CD14-positive monocyte (primary cell): ENCODE data around the gene URAD. TPM values are rescaled to one million over a fixed set of nuclear protein-coding genes. Genes with fewer than 3 reads are reported as not detected.
A peak's percentile ranks its signal among the peaks of the same experiment; 100 is the strongest.

Experiments
- DNase-seq, 3 donors: peaks; one replicate each; pipeline ENCODE4 v3.0.0-alpha.2; 2011 to 2022
- H2AFZ ChIP-seq: 2 replicates; pipeline ENCODE4 v1.6.0; 2012; ENCODE audit warnings: mild to moderate bottlenecking, low read depth, low read length, inconsistent platforms; ENCODE audit not compliant: insufficient read depth, poor library complexity, severe bottlenecking
- H3K27ac ChIP-seq, 2 donors: 1 replicate in 1 of 2; 2 replicates in 1 of 2; pipeline ENCODE4 v1.5.1; 2012 to 2013; ENCODE audit warnings: low read length in 2 of 2, control low read depth in 1 of 2, inconsistent platforms in 1 of 2, low read depth in 1 of 2, mild to moderate bottlenecking in 1 of 2
- H3K27me3 ChIP-seq, 2 donors: one replicate each; pipeline versions ENCODE4 v1.6.0 to v1.6.1; 2011 to 2013; ENCODE audit warnings: low read length in 2 of 2; ENCODE audit not compliant: control insufficient read depth in 2 of 2, insufficient read depth in 2 of 2
- H3K36me3 ChIP-seq, 2 donors: replicated peaks in 1 of 2; 1 replicate in 1 of 2; 2 replicates in 1 of 2; pipeline versions ENCODE4 v1.5.1 to v1.6.1; 2012 to 2013; ENCODE audit warnings: low read length in 2 of 2, control low read depth in 1 of 2, inconsistent platforms in 1 of 2, mild to moderate bottlenecking in 1 of 2; ENCODE audit not compliant: insufficient read depth in 2 of 2, control insufficient read depth in 1 of 2
- H3K4me1 ChIP-seq, 2 donors: 1 replicate in 1 of 2; 2 replicates in 1 of 2; pipeline versions ENCODE4 v1.5.1 to v1.6.1; 2012 to 2013; ENCODE audit warnings: low read length in 2 of 2, control low read depth in 1 of 2, inconsistent platforms in 1 of 2, mild to moderate bottlenecking in 1 of 2, moderate library complexity in 1 of 2; ENCODE audit not compliant: insufficient read depth in 2 of 2, control insufficient read depth in 1 of 2
- H3K4me2 ChIP-seq: replicated peaks from 2 replicates; pipeline ENCODE3; 2012; ENCODE audit warnings: low read length, moderate library complexity, mild to moderate bottlenecking; ENCODE audit not compliant: poor library complexity, severe bottlenecking; ENCODE audit errors: extremely low read depth
- H3K4me3 ChIP-seq, 3 experiments: fragments of 200-600 bp in 1 of 3; sonication (generic) in 1 of 3; replicated peaks in 1 of 3; 1 replicate in 2 of 3; 2 replicates in 1 of 3; pipeline ENCODE4 v1.5.1; 2011 to 2013; ENCODE audit warnings: low read length in 3 of 3, mild to moderate bottlenecking in 3 of 3, control low read depth in 2 of 3, low read depth in 2 of 3, inconsistent platforms in 1 of 3, moderate library complexity in 1 of 3
- H3K79me2 ChIP-seq: 2 replicates; pipeline ENCODE4 v1.6.0; 2012; ENCODE audit warnings: mild to moderate bottlenecking, control low read depth, inconsistent platforms, low read length, moderate library complexity; ENCODE audit not compliant: insufficient read depth
- H3K9ac ChIP-seq: 2 replicates; pipeline ENCODE4 v1.6.0; 2017; ENCODE audit warnings: low read length, mild to moderate bottlenecking; ENCODE audit not compliant: insufficient read depth, poor library complexity, severe bottlenecking
- H3K9me3 ChIP-seq, 2 donors: replicated peaks in 1 of 2; 1 replicate in 1 of 2; 2 replicates in 1 of 2; pipeline versions ENCODE4 v1.5.1 to v1.6.1; 2012 to 2013; ENCODE audit warnings: low read length in 2 of 2, control low read depth in 1 of 2; ENCODE audit not compliant: control insufficient read depth in 1 of 2, insufficient read depth in 1 of 2
- H4K20me1 ChIP-seq: 2 replicates; pipeline ENCODE4 v1.6.0; 2012; ENCODE audit warnings: mild to moderate bottlenecking, low read length, control low read depth, moderate library complexity; ENCODE audit not compliant: insufficient read depth
- H3K27ac Mint-ChIP-seq, 7 donors: one replicate each; pipeline ENCODE4 v1.8.0; 2020; ENCODE audit warnings: mild to moderate bottlenecking in 7 of 7, mixed read lengths in 7 of 7, moderate library complexity in 6 of 7, inconsistent platforms in 2 of 7
- H3K27me3 Mint-ChIP-seq, 3 donors: one replicate each; pipeline ENCODE4 v1.8.0; 2021 to 2022; ENCODE audit warnings: low read depth in 3 of 3, mild to moderate bottlenecking in 3 of 3, mixed read lengths in 3 of 3, moderate library complexity in 3 of 3, inconsistent platforms in 1 of 3
- H3K36me3 Mint-ChIP-seq, 2 donors: one replicate each; pipeline ENCODE4 v1.8.0; 2020; ENCODE audit warnings: mixed read lengths in 2 of 2, inconsistent platforms in 1 of 2, mild to moderate bottlenecking in 1 of 2
- H3K4me1 Mint-ChIP-seq: one replicate; pipeline ENCODE4 v1.8.0; 2020; ENCODE audit warnings: mild to moderate bottlenecking, mixed read lengths
- H3K4me3 Mint-ChIP-seq, 2 donors: one replicate each; pipeline ENCODE4 v1.8.0; 2020; ENCODE audit warnings: mild to moderate bottlenecking in 2 of 2, mixed read lengths in 2 of 2, moderate library complexity in 1 of 2
- H3K9me3 Mint-ChIP-seq, 7 donors: one replicate each; pipeline ENCODE4 v1.8.0; 2020 to 2022; ENCODE audit warnings: mixed read lengths in 7 of 7, mild to moderate bottlenecking in 6 of 7, moderate library complexity in 6 of 7, inconsistent platforms in 2 of 7
- WGBS: methylation state at CpG from one replicate; pipeline ENCODE4 v1.1.5; 2013; ENCODE audit warnings: missing lambda C conversion rate; ENCODE audit not compliant: insufficient coverage; 5-methylcytosine and 5-hydroxymethylcytosine counted together
- intact Hi-C, 2 donors: fragments of 100-400 bp; cut with micrococcal nuclease; formaldehyde crosslinking; loops; one replicate each; pipeline versions ENCODE4 v1.15.0 to v1.15.1; 2023
- polyA plus RNA-seq, 3 donors: library from polyadenylated mRNA; depleted of rRNA in 1 of 3; unstranded in 2 of 3; stranded (reverse) in 1 of 3; fragments of 300-500 nt in 2 of 3; fragments of >200 nt in 1 of 3; fragmentation: Illumina TruSeq in 2 of 3; gene quantifications; 1 replicate in 2 of 3; 2 replicates in 1 of 3; pipeline ENCODE4 v1.2.3, GENCODE V29; 2012 to 2021
- TF ChIP-seq, protein P1 (sequence below): fragments of 200-600 bp; IDR thresholded peaks from one replicate; pipeline ENCODE4 v1.8.0; 2022; ENCODE audit warnings: antibody characterized with exemption, mild to moderate bottlenecking

The URAD gene
- polyA plus RNA-seq, 3 donors = 0.12 TPM; not detected in 2

DNA sequence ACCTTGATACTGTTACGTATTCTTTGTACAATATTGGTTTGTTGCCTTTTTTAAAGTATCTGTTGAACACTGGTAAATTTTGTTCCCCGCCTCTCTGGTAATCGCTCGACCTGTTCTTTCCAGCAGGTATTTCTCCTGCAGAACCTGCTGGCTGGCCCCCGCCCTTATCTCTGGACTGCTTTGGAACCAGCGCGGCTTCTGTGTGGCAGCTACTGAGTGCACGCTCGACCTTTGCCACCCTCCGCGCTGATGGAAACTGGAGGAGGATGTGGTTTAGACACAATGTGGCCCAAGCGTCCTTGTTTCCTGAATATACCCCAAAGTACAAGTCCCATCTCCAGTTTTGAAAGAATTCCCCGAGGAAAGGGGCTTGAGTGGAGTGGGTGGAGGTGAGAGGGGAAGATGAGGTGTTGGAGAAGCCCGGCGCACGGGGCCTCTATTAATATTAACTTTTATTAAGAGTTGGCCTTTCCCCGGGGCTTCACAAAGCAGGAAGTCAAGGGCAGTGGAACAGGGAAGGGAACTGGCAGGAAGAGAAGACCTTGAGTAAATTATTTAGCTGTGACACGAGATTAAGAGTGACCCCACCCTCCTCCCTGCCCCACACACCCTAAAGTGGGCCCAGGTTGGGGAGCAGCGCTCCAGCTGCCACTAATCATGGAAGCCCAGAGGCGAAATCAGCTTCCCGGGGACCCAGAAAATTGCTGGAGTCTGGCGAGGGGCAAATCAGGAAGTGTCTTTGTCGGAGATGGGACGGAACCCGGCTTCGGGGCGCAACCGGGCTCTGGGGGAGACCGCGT is 35.4 kb downstream of the URAD start:
- Histone ChIP-seq H3K9me3 (peaks cover 0 to 15% of the 10 kb centered on the region in 2 donors), H3K4me1 (peaks cover 22% of the 10 kb centered on the region in 2 donors), H3K4me2 (peak overlapping the region; percentile 86), H3K27ac (no peak overlapping the region), H3K79me2 (no peaks in the 10 kb centered on the region), H3K36me3 (no peaks in the 10 kb centered on the region), H4K20me1 (no peaks in the 10 kb centered on the region), H3K9ac (peak overlapping the region; percentile 40), H2AFZ (peak overlapping the region; percentile 85), H3K27me3 (peaks cover 56 to 78% of the 10 kb centered on the region in 2 donors), H3K4me3 (peak overlapping the region; percentile 7 to 76 (median 29))
- Mint-ChIP-seq H3K27me3 (peaks cover 79 to 84% (median 80%) of the 10 kb centered on the region in 3 donors), H3K27ac (no peak overlapping the region), H3K4me3 (peak overlapping the region; percentile 73 to 87), H3K36me3 (peaks cover 0 to 5% of the 10 kb centered on the region in 2 donors), H3K4me1 (peaks cover 18% of the 10 kb centered on the region), H3K9me3 (peaks cover 0 to 22% (median 10%) of the 10 kb centered on the region in 7 donors)
- TF ChIP-seq, protein P1, sequence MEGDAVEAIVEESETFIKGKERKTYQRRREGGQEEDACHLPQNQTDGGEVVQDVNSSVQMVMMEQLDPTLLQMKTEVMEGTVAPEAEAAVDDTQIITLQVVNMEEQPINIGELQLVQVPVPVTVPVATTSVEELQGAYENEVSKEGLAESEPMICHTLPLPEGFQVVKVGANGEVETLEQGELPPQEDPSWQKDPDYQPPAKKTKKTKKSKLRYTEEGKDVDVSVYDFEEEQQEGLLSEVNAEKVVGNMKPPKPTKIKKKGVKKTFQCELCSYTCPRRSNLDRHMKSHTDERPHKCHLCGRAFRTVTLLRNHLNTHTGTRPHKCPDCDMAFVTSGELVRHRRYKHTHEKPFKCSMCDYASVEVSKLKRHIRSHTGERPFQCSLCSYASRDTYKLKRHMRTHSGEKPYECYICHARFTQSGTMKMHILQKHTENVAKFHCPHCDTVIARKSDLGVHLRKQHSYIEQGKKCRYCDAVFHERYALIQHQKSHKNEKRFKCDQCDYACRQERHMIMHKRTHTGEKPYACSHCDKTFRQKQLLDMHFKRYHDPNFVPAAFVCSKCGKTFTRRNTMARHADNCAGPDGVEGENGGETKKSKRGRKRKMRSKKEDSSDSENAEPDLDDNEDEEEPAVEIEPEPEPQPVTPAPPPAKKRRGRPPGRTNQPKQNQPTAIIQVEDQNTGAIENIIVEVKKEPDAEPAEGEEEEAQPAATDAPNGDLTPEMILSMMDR = no peak
- 8% methylated on average over 21 of the region's 30 CpGs for WGBS
- intact Hi-C loops = no loop called here
- DNase-seq = no peak

DNA sequence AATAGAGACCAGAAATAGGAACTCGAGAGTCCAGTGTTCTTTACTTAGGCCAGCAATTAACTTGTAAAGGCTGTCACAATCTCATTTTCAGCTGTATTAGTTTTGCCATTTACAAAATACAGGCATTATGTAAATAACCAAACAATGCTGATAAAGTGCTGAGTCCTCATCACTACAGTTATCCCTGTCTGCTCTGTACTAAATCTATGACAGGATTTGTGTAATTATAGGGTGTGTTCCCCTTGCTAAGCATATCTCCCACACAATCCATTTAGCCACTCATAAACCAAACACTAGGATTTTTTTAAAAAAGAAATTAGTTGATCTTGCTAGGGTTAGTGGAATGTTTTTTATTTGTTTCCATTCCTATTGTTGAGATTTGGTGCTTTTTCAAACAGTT is 45.5 kb downstream of the URAD start:
- Mint-ChIP-seq H3K9me3 (peaks cover 4 to 18% (median 11%) of the 10 kb centered on the region in 7 donors), H3K27ac (no peak overlapping the region), H3K27me3 (peaks cover 24 to 58% (median 28%) of the 10 kb centered on the region in 3 donors), H3K4me3 (no peak overlapping the region), H3K4me1 (no peaks in the 10 kb centered on the region), H3K36me3 (no peaks in the 10 kb centered on the region)
- Histone ChIP-seq H3K27me3 (peaks cover 8 to 20% of the 10 kb centered on the region in 2 donors), H3K27ac (no peak overlapping the region), H3K4me3 (no peak overlapping the region), H4K20me1 (no peaks in the 10 kb centered on the region), H3K9ac (no peak overlapping the region), H2AFZ (no peak overlapping the region), H3K36me3 (no peaks in the 10 kb centered on the region), H3K79me2 (no peaks in the 10 kb centered on the region), H3K4me2 (no peak overlapping the region), H3K9me3 (peaks cover 6 to 17% of the 10 kb centered on the region in 2 donors), H3K4me1 (no peaks in the 10 kb centered on the region)
- TF ChIP-seq, protein P1 = no peak
- no CpG with 5 or more reads among the region's 1 CpG for WGBS
- no peak for DNase-seq
- intact Hi-C loops = no loop called here
